Subcutaneous adipose tissue (tissue), 4 donors: ENCODE data around the gene CATSPERD. TPM values are rescaled to one million over a fixed set of nuclear protein-coding genes. Genes with fewer than 3 reads are reported as not detected.

Experiments used
- CTCF ChIP-seq: fragments of 450-650 bp; IDR thresholded peaks from one replicate; pipeline ENCODE4 v1.5.1; 2016; ENCODE audit warnings: low read depth, mild to moderate bottlenecking, control low read depth, antibody characterized with exemption, moderate library complexity
- total RNA-seq, 4 donors: library from RNA; depleted of rRNA; stranded (reverse); fragments of >200 nt; gene quantifications; one replicate each; pipeline ENCODE4 v1.1.0, GENCODE V29; 2016

Gene CATSPERD
- total RNA-seq, 4 donors from 2014 or later, result not detected

GRCh38 chr19:5817218-5817617 lies 96.8 kb downstream of the CATSPERD start:
- TF ChIP-seq CTCF, result no peak

- no peak for TF ChIP-seq CTCF
These were observed 98.2 kb downstream of the CATSPERD start for GRCh38 chr19:5818594-5818993.

- TF ChIP-seq CTCF, result no peak
These were observed 100.3 kb downstream of the CATSPERD start for GRCh38 chr19:5820785-5821184.

- TF ChIP-seq CTCF, result no peak
These were observed 101.2 kb downstream of the CATSPERD start for GRCh38 chr19:5821521-5822180.

GRCh38 chr19:5822181-5822844 lies 101.9 kb downstream of the CATSPERD start:
- TF ChIP-seq CTCF, result no peak

- TF ChIP-seq CTCF, result no peak
These were observed 103.3 kb downstream of the CATSPERD start for GRCh38 chr19:5823579-5824281.

- no peak for TF ChIP-seq CTCF
These were observed 104.3 kb downstream of the CATSPERD start for GRCh38 chr19:5824751-5825150.
